ENCODE data around the gene CETN1. TPM values are rescaled to one million over a fixed set of nuclear protein-coding genes. Genes with fewer than 3 reads are reported as not detected.

Gene CETN1
- total RNA-seq, 1 donor from 2014 or later, result not detected

DNA sequence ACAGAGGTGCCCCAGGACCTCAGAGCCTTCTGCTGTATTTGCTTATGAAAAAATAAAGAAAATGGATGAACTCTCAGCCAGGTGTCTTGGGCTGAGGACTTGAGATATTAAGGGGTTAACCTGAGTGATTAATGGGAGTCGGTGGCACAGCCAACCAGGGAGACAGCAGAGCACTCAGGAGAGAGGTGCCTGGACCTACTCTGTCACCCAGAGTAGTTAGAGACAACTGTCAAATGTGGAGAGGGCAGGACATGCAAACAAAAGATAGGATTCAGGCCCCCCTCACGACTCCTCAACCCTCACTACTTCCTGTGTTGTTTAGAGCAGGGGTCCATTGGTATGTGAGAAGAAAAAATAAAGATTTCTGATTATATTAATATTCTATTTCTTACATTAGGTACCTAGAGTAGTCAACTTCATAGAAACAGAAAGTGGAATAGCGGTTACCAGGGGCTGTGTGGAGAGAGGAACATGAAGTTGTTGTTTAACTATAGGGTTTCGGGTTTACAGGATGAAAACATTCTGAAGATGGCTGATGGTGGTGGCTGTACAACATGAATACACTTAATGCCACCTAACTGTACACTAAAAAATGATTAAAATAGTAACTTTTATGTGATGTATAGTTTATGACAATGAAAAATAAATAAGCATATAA is 28.6 kb upstream of the CETN1 start:
- TF ChIP-seq, protein P1, sequence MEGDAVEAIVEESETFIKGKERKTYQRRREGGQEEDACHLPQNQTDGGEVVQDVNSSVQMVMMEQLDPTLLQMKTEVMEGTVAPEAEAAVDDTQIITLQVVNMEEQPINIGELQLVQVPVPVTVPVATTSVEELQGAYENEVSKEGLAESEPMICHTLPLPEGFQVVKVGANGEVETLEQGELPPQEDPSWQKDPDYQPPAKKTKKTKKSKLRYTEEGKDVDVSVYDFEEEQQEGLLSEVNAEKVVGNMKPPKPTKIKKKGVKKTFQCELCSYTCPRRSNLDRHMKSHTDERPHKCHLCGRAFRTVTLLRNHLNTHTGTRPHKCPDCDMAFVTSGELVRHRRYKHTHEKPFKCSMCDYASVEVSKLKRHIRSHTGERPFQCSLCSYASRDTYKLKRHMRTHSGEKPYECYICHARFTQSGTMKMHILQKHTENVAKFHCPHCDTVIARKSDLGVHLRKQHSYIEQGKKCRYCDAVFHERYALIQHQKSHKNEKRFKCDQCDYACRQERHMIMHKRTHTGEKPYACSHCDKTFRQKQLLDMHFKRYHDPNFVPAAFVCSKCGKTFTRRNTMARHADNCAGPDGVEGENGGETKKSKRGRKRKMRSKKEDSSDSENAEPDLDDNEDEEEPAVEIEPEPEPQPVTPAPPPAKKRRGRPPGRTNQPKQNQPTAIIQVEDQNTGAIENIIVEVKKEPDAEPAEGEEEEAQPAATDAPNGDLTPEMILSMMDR (IDR thresholded peaks at IDR 0.05; ENCODE audit: insufficient read depth, low read length, poor library complexity, severe bottlenecking), result no peak
- H3K27me3 ChIP-seq (ENCODE audit: control insufficient read depth, insufficient read depth, low read length), result no peaks in the 10 kb centered on the region
- no peak for DNase-seq (ENCODE audit: low read depth)
- no peaks in the 10 kb centered on the region for H3K36me3 ChIP-seq (ENCODE audit: control insufficient read depth, insufficient read depth, low read length)
- no peak overlapping the region for H3K4me3 ChIP-seq (ENCODE audit: low read depth, low read length)

DNA sequence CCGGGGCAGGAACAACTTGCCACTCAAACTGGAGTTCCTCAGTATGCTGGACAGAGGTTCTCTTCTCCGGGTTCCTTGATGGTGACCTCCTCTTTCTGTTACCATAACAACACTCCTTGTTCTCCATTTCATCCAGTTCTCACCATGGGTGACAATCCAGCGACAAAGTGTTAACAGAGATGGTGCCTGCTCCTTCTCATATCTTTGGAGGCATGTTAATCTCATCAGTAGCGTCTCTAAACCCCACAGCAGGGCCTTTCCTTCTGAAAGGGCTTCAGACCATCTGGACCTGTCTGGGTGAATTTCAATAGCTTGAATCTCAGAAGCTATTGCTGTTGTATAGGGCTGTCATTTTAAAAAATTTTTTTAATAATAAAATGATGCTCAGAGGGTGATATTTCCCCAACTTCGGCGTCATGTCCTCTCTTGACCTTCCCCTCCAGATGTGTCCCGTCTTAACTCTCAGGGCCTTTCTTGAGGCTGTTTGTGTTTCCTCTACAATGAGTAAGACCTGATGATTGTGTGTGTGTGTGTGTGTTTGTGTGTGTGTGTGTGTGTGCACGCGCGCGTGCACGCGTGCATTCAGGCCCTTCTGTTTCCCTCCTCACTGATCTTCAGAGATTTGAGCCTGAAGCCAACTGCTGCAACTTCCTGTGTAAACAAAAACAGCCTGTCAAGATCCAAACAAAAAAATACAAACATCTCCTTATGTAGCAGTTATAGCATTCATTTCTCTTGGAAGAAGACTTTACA is 24.3 kb upstream of the CETN1 start:
- TF ChIP-seq, protein P1 (IDR thresholded peaks at IDR 0.05; ENCODE audit: insufficient read depth, low read length, poor library complexity, severe bottlenecking), result no peak
- Histone ChIP-seq H3K27me3 (ENCODE audit: control insufficient read depth, insufficient read depth, low read length) (no peaks in the 10 kb centered on the region), H3K4me3 (ENCODE audit: low read depth, low read length) (no peak overlapping the region), H3K36me3 (ENCODE audit: control insufficient read depth, insufficient read depth, low read length) (no peaks in the 10 kb centered on the region)
- no peak for DNase-seq (ENCODE audit: low read depth)

DNA sequence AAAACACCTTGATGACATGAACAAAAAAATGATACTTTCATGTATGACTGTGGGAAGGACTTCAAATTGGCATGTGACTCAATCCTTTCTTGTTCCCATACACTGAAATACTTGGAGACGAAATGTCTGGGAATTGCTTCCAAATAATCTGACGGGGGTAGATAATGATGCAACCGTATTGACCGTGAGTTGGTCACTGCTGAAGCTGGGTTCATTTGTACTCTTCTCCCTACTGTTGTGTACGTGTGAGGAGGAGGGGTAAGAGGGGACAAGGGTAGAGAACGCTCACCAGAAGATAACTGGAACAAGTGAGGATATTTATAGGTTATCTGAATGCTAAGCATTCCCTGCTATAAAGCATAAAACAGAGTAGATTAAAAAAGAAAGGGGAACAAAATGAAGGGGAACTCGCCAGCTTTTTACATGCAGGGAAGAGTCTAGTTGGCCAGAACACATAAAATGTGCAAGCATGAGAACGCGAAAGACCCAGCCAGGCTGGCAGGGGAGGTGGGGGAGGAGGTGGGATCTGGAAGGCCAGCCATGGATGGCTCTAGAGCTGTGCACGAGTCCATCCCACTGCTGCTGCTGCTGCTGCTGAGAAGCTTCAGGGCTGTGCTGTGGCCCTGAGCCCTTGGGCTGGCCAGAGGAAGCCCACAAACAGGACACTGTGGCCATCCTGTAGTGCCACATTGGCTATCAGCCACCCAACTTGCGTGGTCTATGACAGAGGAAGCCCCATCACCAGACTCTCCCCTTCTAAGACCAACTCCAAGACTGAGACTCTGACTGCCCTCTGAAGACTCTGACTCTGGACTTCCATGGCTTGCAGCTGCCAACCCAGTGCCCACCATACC is 15.2 kb upstream of the CETN1 start:
- H3K27me3 ChIP-seq (ENCODE audit: control insufficient read depth, insufficient read depth, low read length), result peaks cover 2% of the 10 kb centered on the region
- H3K4me3 ChIP-seq (ENCODE audit: low read depth, low read length), result no peak overlapping the region
- DNase-seq (ENCODE audit: low read depth), result no peak
- TF ChIP-seq, protein P1 (IDR thresholded peaks at IDR 0.05; ENCODE audit: insufficient read depth, low read length, poor library complexity, severe bottlenecking), result no peak
- H3K36me3 ChIP-seq (ENCODE audit: control insufficient read depth, insufficient read depth, low read length), result no peaks in the 10 kb centered on the region

DNA sequence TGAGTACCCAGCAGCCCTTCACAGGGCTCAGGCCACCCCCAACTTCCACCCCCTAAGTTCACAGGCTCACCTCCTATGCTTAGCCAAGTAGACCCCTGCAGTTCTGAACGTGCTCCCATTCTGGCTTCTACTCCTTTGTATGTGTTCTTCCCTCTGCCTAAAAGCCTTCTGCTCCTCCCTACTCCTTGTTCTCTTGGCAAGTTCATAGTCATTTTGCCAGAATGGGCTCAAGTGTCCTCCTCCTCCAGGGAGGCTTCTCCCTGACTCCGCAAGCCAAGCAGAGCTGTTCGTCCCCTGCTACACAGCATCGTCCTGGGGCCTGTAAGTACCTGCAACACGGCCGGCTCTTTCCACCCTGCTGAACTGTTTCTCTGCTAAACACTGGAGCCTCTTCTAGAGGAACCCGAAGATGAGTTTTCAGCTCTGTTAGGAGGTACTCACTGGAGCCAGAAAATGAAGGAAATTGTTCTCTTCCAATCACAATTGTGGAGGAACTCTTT is 14.6 kb upstream of the CETN1 start:
- TF ChIP-seq, protein P1 (IDR thresholded peaks at IDR 0.05; ENCODE audit: insufficient read depth, low read length, poor library complexity, severe bottlenecking), result no peak
- Histone ChIP-seq H3K36me3 (ENCODE audit: control insufficient read depth, insufficient read depth, low read length) (no peaks in the 10 kb centered on the region), H3K4me3 (ENCODE audit: low read depth, low read length) (no peak overlapping the region), H3K27me3 (ENCODE audit: control insufficient read depth, insufficient read depth, low read length) (peaks cover 2% of the 10 kb centered on the region)
- no peak for DNase-seq (ENCODE audit: low read depth)

DNA sequence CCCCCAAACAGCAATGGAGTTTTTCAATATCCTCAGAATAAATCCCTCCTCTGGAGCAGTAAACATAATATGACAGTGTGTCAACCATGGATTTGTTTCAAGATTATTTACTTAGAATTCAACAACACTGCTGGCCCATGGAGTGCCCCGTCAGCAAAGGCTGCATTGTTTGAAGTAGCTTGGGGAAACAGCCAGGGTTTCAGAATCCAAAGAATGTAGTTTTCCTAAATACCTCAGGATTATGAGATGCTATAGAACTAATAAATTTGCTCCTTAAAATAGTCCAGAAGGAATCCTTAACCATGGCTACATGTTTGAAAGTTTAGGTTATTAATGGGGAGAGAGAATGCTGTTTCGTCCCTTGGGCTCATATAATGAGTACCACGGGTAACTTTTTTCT is 13.1 kb upstream of the CETN1 start:
- no peak for DNase-seq (ENCODE audit: low read depth)
- Histone ChIP-seq H3K27me3 (ENCODE audit: control insufficient read depth, insufficient read depth, low read length) (peaks cover 2% of the 10 kb centered on the region), H3K36me3 (ENCODE audit: control insufficient read depth, insufficient read depth, low read length) (no peaks in the 10 kb centered on the region), H3K4me3 (ENCODE audit: low read depth, low read length) (no peak overlapping the region)
- TF ChIP-seq, protein P1 (IDR thresholded peaks at IDR 0.05; ENCODE audit: insufficient read depth, low read length, poor library complexity, severe bottlenecking), result no peak

All from kidney epithelial cell (primary cell).